NCI-H510A (cell line): Measurements from ENCODE around the gene ARL10.

Experiments used
- DNase-seq: peaks from one replicate; lab custom pipeline; 2025; lab: John Stamatoyannopoulos, UW

The ARL10 gene

GRCh38 chr5:176410486-176411180, 45.3 kb downstream of the ARL10 start:
- DNase-seq = no peak

GRCh38 chr5:176412517-176413254, 47.4 kb downstream of the ARL10 start:
- DNase-seq = no peak

GRCh38 chr5:176413255-176413565, 47.9 kb downstream of the ARL10 start:
- no peak for DNase-seq

GRCh38 chr5:176413709-176414191, 48.5 kb downstream of the ARL10 start:
- DNase-seq = no peak

GRCh38 chr5:176414704-176415103, 49.4 kb downstream of the ARL10 start:
- DNase-seq = no peak

GRCh38 chr5:176415240-176415951, 50.1 kb downstream of the ARL10 start:
- no peak for DNase-seq

- peak; percentile 59 for DNase-seq
These were observed 51.0 kb downstream of the ARL10 start, which contains the start of gene CLTB for GRCh38 chr5:176415952-176416924. Gene CLTB (minus strand): TSS chr5:176416539. CDS start chr5:176416363, 176 bp downstream.

GRCh38 chr5:176416965-176417364, 51.7 kb downstream of the ARL10 start:
- no peak for DNase-seq

GRCh38 chr5:176418251-176418650, 53.0 kb downstream of the ARL10 start:
- DNase-seq = no peak

GRCh38 chr5:176420086-176420485, 54.8 kb downstream of the ARL10 start:
- DNase-seq = no peak

GRCh38 chr5:176420972-176421544, 55.8 kb downstream of the ARL10 start:
- DNase-seq = no peak

- DNase-seq = no peak
These were observed 58.9 kb downstream of the ARL10 start for GRCh38 chr5:176424181-176424580.

- no peak for DNase-seq
These were observed 59.9 kb downstream of the ARL10 start for GRCh38 chr5:176425138-176425537.

- DNase-seq = no peak
These were observed 60.5 kb downstream of the ARL10 start for GRCh38 chr5:176425791-176426190.

- no peak for DNase-seq
These were observed 61.6 kb downstream of the ARL10 start for GRCh38 chr5:176426876-176427275.

GRCh38 chr5:176427971-176428370, 62.7 kb downstream of the ARL10 start:
- DNase-seq = no peak

- no peak for DNase-seq
These were observed 64.7 kb downstream of the ARL10 start for GRCh38 chr5:176429972-176430371.
